Mucosa of descending colon (tissue), 3 donors: ENCODE measurements around the gene C11orf98. TPM values are rescaled to one million over a fixed set of nuclear protein-coding genes. Genes with fewer than 3 reads are reported as not detected.

Source experiments
- ATAC-seq: fragments of 200-7000 bp; cut with Tn5 transposase; one replicate; pipeline ENCODE4 v1.9.1; 2020; ENCODE audit warnings: mild to moderate bottlenecking, moderate library complexity
- DNase-seq, 3 donors: peaks; one replicate each; pipeline ENCODE4 v3.0.0-alpha.2; 2020
- H3K36me3 ChIP-seq: fragments of 200-600 bp; one replicate; pipeline ENCODE4 v1.8.0; 2021; ENCODE audit warnings: low read depth, mild to moderate bottlenecking
- H3K4me1 ChIP-seq: fragments of 200-600 bp; one replicate; pipeline ENCODE4 v1.8.0; 2021; ENCODE audit warnings: low read depth, mild to moderate bottlenecking
- H3K4me3 ChIP-seq: fragments of 200-600 bp; one replicate; pipeline ENCODE4 v1.8.0; 2021; ENCODE audit warnings: mild to moderate bottlenecking
- H3K9me3 ChIP-seq: fragments of 200-600 bp; one replicate; pipeline ENCODE4 v1.8.0; 2021; ENCODE audit warnings: mild to moderate bottlenecking
- intact Hi-C, 2 donors: fragments of 100-400 bp; cut with DNase I in 1 of 2; cut with micrococcal nuclease in 1 of 2; formaldehyde crosslinking; loops; one replicate each; pipeline versions ENCODE4 v1.11.0 to v1.11.1; 2022; cut with DNase I, micrococcal nuclease
- total RNA-seq, 3 donors: library from RNA; stranded (reverse); fragmentation: NEBNext Ultra II Directional in 2 of 3; extraction: Animal tissue kit (Norgen Biotek cat#: 25700) in 2 of 3; gene quantifications; one replicate each; pipeline versions ENCODE4 v1.2.1 to v1.2.4, GENCODE V29; 2021 to 2023
- TF ChIP-seq, protein P1 (sequence below): fragments of 200-600 bp; IDR thresholded peaks from one replicate; pipeline ENCODE4 v1.8.0; 2022; ENCODE audit warnings: antibody characterized with exemption, mild to moderate bottlenecking
- donor health status: DM: no; HTN: no; CAD: no; lungs with moderate emphysema.
- donor health status: DM: no; HTN: no; CAD: no.
- donor health status: DM: no; HTN: yes; CAD: no.

The C11orf98 gene
- total RNA-seq, 3 donors from 2014 or later = 39.7 to 54.2 (median 53.1) TPM

DNA sequence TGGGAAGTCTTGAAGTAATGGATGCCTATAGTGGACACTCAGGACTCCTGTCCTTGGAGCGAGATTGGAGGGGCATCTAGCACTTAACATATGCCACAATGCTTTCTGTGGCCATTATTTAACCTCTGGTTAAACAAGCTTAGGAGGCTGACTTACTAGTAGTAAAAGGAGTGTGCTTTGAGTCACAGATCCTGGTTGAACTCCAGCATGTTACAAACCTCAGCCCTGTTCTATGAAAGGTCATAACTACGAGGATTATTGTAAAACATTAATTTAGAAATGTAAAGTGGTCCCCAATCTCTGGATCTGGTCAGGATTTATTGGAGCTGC, 8.2 kb upstream of the C11orf98 start:
- ATAC-seq = no peak
- H3K4me1 ChIP-seq = peaks cover 35% of the 10 kb centered on the region
- no peak for DNase-seq
- intact Hi-C loops = loop anchor here in 1 of 2 donors (2.0 kb wide), 1 partner anchor 72 kb away; the partner anchor contains the start of gene MTA2
- no peak overlapping the region for H3K4me3 ChIP-seq
- no peaks in the 10 kb centered on the region for H3K9me3 ChIP-seq
- TF ChIP-seq, protein P1, sequence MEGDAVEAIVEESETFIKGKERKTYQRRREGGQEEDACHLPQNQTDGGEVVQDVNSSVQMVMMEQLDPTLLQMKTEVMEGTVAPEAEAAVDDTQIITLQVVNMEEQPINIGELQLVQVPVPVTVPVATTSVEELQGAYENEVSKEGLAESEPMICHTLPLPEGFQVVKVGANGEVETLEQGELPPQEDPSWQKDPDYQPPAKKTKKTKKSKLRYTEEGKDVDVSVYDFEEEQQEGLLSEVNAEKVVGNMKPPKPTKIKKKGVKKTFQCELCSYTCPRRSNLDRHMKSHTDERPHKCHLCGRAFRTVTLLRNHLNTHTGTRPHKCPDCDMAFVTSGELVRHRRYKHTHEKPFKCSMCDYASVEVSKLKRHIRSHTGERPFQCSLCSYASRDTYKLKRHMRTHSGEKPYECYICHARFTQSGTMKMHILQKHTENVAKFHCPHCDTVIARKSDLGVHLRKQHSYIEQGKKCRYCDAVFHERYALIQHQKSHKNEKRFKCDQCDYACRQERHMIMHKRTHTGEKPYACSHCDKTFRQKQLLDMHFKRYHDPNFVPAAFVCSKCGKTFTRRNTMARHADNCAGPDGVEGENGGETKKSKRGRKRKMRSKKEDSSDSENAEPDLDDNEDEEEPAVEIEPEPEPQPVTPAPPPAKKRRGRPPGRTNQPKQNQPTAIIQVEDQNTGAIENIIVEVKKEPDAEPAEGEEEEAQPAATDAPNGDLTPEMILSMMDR = no peak
- H3K36me3 ChIP-seq = no peaks in the 10 kb centered on the region

DNA sequence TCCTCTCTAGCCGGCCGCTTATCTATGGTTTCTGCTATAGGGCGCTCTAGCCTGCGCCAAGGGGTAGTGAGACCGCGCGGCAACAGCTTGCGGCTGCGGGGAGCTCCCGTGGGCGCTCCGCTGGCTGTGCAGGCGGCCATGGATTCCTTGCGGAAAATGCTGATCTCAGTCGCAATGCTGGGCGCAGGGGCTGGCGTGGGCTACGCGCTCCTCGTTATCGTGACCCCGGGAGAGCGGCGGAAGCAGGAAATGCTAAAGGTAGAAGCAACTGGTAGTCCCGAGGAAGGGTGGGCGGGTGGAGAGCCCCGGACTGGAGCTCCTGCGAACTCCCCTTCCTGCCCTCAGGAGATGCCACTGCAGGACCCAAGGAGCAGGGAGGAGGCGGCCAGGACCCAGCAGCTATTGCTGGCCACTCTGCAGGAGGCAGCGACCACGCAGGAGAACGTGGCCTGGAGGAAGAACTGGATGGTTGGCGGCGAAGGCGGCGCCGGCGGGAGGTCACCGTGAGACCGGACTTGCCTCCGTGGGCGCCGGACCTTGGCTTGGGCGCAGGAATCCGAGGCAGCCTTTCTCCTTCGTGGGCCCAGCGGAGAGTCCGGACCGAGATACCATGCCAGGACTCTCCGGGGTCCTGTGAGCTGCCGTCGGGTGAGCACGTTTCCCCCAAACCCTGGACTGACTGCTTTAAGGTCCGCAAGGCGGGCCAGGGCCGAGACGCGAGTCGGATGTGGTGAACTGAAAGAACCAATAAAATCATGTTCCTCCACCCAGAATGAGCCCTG, 6.8 kb upstream of the C11orf98 start, which contains the start of the genes LBHD1 and UQCC3:
LBHD1 (minus strand) TSS at position 660 of the 782 bp plus-strand sequence. CDS start 2,236 bp downstream, outside the sequence.
UQCC3 (plus strand) TSS at position 66 of the 782 bp plus-strand sequence; CDS start at position 139, 73 bp downstream.
- H3K36me3 ChIP-seq = no peaks in the 10 kb centered on the region
- DNase-seq = peak; percentile 85 to 89 (median 85)
- H3K4me3 ChIP-seq = peak within 1 kb of the TSS; percentile 77
- no peaks in the 10 kb centered on the region for H3K9me3 ChIP-seq
- peak; percentile 82 for ATAC-seq
- intact Hi-C loops = loop anchor here in 1 of 2 donors (2.0 kb wide), 1 partner anchor 71 kb away; the partner anchor contains the start of gene MTA2
- peaks cover 31% of the 10 kb centered on the region for H3K4me1 ChIP-seq
- TF ChIP-seq, protein P1 = no peak

DNA sequence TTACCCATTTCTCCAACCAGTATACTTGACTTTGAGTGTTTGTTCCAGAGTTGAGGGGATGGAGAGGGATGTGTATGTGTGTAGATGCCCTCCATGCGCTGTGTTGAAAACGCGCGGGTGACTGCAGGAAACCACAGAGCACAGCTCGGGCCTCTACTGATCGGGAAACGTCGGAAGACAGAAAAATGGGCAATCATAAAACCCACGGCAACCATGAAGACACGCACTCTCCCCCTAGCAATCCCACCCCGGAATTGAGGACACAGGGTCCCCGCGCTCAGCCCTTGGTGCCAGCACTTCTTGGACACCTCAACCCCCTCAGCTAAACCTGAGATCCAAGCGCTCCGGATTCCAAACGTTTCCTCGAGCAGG, 6.2 kb upstream of the C11orf98 start:
- Histone ChIP-seq H3K36me3 (no peaks in the 10 kb centered on the region), H3K4me1 (peaks cover 37% of the 10 kb centered on the region), H3K9me3 (no peaks in the 10 kb centered on the region), H3K4me3 (peak overlapping the region; percentile 77)
- ATAC-seq (peak; percentile 26), DNase-seq (no peak)
- TF ChIP-seq, protein P1 = no peak
- intact Hi-C loops = no loop called here

DNA sequence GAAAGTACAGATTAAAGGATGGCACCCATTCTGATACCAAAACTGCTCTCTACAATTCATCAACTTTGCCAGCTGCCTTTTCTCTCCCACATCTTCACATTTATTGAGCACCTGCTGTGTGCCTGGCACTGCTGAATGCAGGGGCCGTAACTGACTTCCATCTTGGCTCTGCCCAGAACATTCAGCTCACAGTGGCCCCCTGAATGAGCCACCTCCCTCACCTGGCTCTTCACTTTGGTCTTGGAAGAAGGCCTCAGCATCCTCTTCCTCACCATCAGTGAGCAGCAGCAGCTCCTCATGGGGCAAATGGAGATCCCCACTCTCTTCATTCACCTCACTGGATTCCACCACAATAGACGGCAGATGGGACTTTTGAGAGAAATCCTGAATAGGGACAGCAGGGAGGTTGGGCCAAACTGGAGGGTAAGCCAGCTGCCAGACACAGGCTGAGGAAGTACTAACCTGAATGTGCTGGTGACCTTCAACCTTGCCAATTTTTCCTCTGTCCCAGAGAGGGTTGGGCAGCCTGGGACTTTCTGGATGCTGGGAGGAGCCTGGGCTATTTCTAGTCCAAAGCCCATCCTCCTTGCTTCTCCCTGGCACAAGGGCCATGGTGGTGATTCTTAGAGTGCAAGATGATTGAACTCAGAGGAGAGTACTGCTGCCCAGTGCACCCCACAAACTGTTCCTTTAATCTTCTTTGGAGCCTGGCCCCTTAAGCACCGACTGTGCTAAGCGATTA, 4.6 kb upstream of the C11orf98 start:
- DNase-seq (peak; percentile 55 to 60 (median 55)), ATAC-seq (peak; percentile 25)
- H3K36me3 ChIP-seq = no peaks in the 10 kb centered on the region
- H3K9me3 ChIP-seq = no peaks in the 10 kb centered on the region
- TF ChIP-seq, protein P1 = no peak
- intact Hi-C loops = no loop called here
- H3K4me3 ChIP-seq = no peak overlapping the region
- peaks cover 39% of the 10 kb centered on the region for H3K4me1 ChIP-seq

DNA sequence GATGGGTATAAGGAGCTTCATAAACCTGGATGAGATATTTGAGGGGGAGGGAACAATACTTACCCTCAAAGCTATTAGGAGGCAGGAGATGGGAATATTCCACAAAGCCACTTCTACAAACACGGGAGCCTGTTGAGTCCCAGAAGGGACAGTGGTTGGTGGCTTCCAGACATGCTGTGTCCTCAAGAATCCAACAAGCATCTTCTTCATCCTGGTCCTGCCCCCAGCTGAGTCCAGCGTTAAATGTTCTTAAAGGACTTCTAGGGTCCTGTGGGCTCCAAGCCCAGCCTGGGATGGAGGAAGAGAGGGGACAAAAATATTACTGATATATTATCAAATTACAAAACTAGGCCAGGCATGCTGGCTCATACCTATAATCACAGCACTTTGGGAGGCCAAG, 2.5 kb upstream of the C11orf98 start:
- Histone ChIP-seq H3K9me3 (no peaks in the 10 kb centered on the region), H3K4me1 (peaks cover 36% of the 10 kb centered on the region), H3K4me3 (no peak overlapping the region), H3K36me3 (no peaks in the 10 kb centered on the region)
- intact Hi-C loops = no loop called here
- DNase-seq = no peak
- no peak for ATAC-seq
- TF ChIP-seq, protein P1 = no peak
